HG03045 (cell line): ENCODE measurements around the gene MID1IP1.

Source experiments
- ATAC-seq: cut with Tn5 transposase; IDR thresholded peaks from one replicate; pipeline ENCODE4 v1.9.1; 2021; ENCODE audit warnings: mild to moderate bottlenecking, moderate library complexity; ENCODE audit not compliant: unreplicated experiment

Gene MID1IP1

DNA sequence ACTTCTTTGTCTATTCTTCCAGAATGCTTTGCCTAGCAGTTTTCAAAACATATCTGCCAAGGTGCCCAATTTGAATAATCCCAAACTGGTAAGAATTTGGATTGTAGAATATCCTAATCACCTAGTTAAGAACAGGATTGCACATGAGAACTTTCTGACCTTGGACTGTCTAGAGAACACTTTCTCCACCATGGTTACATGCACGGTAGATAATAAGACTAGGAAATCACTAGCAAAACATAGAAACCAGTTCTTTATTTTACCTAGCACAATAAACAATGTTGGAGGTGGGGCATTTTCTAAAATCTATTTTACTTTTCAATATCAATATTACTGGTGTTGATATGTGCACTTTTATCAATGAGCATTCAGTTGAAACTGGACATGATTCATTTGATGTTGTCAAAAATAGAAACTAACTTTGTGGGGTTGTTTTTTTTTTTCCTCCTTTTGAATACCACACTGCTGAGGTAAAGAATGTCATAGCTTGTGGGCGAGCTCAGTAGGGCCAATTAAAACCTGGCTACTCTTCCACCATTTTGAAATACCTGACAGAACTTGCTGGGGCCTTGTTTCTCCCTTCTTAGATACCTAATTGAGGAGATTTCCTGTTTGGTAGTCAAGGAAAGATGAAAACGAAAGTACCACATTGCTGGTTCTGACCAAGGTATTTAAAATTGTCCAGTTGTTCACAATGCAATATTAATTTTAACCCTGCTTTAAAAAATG, 10.4 kb downstream of the MID1IP1 start:
- ATAC-seq: no peak

GRCh38 chrX:38816155-38816554, 14.9 kb downstream of the MID1IP1 start:
- ATAC-seq: no peak

DNA sequence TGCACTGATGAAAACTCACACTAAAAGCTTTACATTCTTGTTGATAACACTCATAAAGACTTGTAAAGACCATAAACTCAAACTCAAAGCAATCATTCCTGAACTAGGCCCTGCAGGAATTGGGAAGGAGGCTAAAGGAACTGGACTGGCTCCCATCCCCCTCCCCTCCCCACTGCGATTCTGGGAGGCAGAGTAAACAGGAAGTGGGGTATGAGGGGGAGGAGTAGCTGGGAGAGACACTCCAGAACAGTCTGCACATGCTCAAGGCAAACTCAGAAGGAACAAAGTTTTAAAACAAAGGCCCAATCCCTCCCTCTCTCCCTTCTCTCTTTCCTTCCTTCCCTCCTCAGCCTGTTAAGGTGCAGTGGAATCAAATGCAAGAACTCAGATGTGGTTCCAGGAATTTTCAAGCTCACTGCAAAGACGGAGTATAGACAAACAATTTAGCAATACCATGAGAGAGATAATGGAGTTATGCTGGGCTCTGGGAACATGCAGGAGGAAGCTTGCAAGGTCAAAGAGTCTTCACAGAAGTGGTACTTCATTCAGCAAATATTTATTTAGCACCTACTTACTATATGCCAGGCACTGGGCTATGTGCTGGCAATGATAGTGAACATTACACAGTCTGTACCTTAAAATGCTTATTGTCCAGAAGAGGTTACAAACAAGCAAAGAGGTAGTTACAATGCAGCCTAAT, 15.9 kb downstream of the MID1IP1 start:
- ATAC-seq: no peak

GRCh38 chrX:38819163-38819562, 17.9 kb downstream of the MID1IP1 start:
- ATAC-seq: no peak

DNA sequence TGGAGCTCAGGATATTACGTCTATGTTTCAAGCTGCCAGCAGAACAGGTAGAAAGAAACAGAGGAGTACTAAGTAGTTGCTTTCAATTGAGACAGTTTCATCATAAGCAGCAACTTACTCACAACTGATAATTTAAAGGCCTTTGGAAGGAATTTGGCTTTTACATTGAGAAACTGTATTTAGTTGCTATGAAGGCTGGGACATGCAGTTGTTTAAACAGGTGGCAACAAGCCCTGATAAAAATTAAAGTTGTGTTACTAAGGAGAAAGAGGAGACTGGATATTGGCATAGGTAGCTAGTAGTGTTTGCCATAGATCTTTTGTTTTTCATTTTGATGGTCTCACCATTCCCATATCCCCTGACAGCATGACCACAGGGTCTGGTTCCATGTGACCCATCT, 18.4 kb downstream of the MID1IP1 start:
- no peak for ATAC-seq

- ATAC-seq: no peak
Measured at GRCh38 chrX:38820751-38821150, 19.5 kb downstream of the MID1IP1 start.

- ATAC-seq: no peak
Measured at GRCh38 chrX:38824176-38824575, 22.9 kb downstream of the MID1IP1 start.

- ATAC-seq: no peak
Measured at GRCh38 chrX:38831949-38832348, 30.7 kb downstream of the MID1IP1 start.

- ATAC-seq: no peak
Measured at GRCh38 chrX:38837389-38837788, 36.1 kb downstream of the MID1IP1 start.

- no peak for ATAC-seq
Measured at GRCh38 chrX:38839277-38839676, 38.0 kb downstream of the MID1IP1 start.

DNA sequence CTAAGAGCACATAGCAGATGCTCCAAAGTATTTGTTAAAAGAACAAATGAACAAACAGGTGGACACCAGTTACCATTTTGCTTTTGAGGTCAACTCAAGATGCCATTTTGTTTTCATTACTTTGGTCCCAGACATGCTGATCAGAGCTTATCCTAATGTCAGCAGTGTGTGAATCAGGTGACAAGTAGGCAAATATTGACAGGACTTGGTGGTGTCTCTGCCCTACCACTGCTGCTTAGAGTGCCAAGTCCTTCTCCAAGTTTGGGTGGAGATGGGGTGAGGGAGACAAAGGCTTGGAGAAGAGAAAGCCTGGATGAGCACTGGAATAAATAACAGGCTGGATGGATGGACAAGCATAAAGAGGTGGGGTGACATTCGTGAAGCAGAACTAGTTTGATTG, 38.7 kb downstream of the MID1IP1 start:
- ATAC-seq: no peak

GRCh38 chrX:38841750-38842149, 40.5 kb downstream of the MID1IP1 start:
- ATAC-seq: no peak

- ATAC-seq: no peak
Measured at GRCh38 chrX:38845426-38845825, 44.2 kb downstream of the MID1IP1 start.

DNA sequence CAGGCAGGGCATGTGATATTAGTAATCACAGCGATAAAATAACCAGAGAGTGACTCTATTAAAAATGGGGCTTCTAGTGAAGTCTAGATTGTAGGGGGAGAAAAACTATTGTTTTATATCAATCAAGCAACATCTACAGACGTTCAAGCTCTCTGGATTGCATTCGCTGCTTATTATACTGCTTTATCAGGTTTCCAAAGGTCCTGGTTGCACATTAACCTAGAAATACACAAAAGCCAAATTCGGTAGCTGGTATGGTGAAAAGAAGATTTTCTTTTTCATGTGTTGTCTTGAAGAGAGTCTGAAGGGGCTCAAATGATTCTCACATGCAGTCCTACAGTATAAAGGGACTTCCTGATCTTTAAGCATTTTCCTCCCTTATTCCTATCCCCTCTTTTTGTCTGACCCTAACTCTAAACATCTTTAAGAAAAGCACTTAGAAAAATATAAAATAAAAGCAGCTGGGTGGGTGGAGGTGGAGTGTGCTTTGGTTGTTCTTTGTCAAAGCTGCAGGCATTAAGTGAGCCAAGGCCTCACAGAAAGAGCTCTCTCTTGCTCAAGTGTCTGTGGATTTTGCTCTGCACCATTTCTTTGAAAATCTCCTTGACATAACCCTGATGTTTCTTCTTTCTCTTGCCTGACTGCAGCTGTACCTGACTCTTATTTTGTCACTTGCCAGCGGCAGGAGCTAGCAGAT, 46.1 kb downstream of the MID1IP1 start:
- ATAC-seq: no peak

- no peak for ATAC-seq
Measured at GRCh38 chrX:38847903-38848230, 46.6 kb downstream of the MID1IP1 start.

DNA sequence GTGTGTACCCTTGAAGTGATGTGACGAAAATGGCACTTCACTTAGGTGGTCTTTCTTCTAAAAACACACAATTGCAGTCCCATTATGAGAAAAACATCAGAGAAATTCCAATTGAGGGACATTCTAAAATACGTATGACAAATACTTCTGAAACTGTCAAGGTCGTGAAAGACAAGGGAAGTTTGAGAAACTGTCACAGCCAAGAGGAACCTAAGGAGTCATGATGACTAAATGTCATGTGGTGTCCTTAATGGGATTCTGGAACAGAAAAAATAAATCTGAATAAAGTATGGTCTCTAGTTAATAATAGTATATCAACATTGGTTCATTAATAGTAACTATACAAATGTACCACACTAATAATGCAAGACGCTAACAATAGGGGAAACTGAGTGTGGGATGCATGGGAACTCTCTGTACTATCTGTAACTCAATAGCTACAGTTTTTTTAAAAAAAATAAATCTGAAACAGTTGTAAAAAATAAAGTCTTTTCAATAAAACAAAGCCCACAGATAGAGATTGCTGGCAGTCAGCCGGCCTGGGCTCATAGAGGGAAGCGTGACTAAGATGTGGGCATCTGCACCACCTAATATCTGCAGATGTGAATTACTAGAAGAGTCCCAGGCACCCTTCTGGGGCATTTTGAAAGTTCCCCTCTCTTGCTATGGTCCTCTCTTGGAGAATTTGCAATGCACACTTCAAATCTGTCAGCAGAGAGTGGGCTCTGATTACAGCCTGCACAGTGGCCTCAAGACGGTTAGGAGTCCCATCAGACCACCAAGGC, 47.6 kb downstream of the MID1IP1 start:
- ATAC-seq: no peak

GRCh38 chrX:38850807-38851544, 49.7 kb downstream of the MID1IP1 start:
- ATAC-seq: no peak

DNA sequence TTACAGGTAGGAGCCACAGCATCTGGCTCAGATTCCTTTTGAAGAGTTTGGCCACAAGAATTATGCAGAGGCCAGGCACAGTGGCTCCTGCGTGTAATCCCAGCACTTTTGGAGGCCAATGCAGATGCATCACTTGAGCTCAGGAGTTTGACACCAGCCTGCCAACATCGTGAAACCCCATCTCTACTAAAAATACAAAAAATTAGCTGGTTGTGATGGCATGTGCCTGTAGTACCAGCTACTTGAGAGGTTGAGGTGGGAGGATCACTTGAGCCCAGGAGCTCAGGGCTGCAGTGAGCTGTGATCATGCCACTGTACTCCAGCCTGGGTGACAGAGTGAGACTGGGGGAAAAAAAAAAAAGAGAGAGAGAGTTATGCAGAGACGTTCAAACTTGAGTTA, 53.0 kb downstream of the MID1IP1 start:
- ATAC-seq: no peak
